Motor neuron (in vitro differentiated cells): Measurements from ENCODE around the gene CNNM3. TPM values are rescaled to one million over a fixed set of nuclear protein-coding genes. Genes with fewer than 3 reads are reported as not detected.
"Not testable (repeated sequence)": the region's sequence is repeated elsewhere in the genome, so short reads cannot be mapped to it uniquely, and the experiment has no call there.

Experiments used
- ATAC-seq, 8 experiments: fragments of 200-7000 bp; cut with Tn5 transposase; replicated peaks in 6 of 8; 2 replicates each; pipeline ENCODE4 v1.8.0; 2021; ENCODE audit warnings: mild to moderate bottlenecking in 8 of 8, moderate library complexity in 8 of 8
- H3K27ac ChIP-seq, 2 donors: fragments of 250-450 bp; sonication (Bioruptor Pico); 2 replicates each; pipeline ENCODE4 v1.9.0; 2021; ENCODE audit warnings: antibody characterized with exemption in 2 of 2, mild to moderate bottlenecking in 2 of 2, moderate library complexity in 1 of 2
- H3K4me1 ChIP-seq, 2 donors: fragments of 250-450 bp; sonication (Bioruptor Pico); replicated peaks in 1 of 2; 2 replicates each; pipeline ENCODE4 v1.6.1; 2021; ENCODE audit warnings: antibody characterized with exemption in 2 of 2, mild to moderate bottlenecking in 2 of 2, moderate library complexity in 1 of 2
- H3K4me3 ChIP-seq, 5 donors: fragments of 250-450 bp; sonication (Bioruptor Pico); 2 replicates each; pipeline ENCODE4 v1.9.0; 2021; ENCODE audit warnings: antibody characterized with exemption in 5 of 5, mild to moderate bottlenecking in 5 of 5, moderate library complexity in 4 of 5
- WGBS, 10 experiments: fragments of 450-650 bp; shearing (Covaris generic); methylation state at CpG; one replicate each; pipeline ENCODE4 v1.0.0; 2022; 5-methylcytosine and 5-hydroxymethylcytosine counted together
- in situ Hi-C, 9 experiments: fragments of 400-800 bp; cut with MboI; loops; one replicate each; pipeline ENCODE4 v1.15.0; 2021; ENCODE audit warnings: low sequenced_read_pairs in 9 of 9, low pct_unique_long_range_greater_than_20kb in 2 of 9; ENCODE audit not compliant: unreplicated experiment in 9 of 9
- total RNA-seq, 8 experiments: library from RNA; unstranded; fragments of 300-600 nt; gene quantifications; 2 replicates each; pipeline versions ENCODE4 v1.2.3 to v1.2.4, GENCODE V29; 2022

The CNNM3 gene
- total RNA-seq, 8 experiments from 2014 or later, result 6.0 to 19.6 (median 9.3) TPM

- in situ Hi-C loops, result loop anchor here in 7 of 9 experiments (10.0 to 25.0 kb wide), 3 partner anchors 96 to 106 kb away; no protein-coding TSS in a partner anchor
- Histone ChIP-seq H3K4me3 (peak overlapping the region in 2 of 5 donors; percentile 59 to 92), H3K27ac (peak overlapping the region in 1 of 2 donors; percentile 76), H3K4me1 (peaks cover 8 to 15% of the 10 kb centered on the region in 2 donors)
- no peak for ATAC-seq
- 45 to 100% (median 67%) methylated on average over 1 to 8 of the region's 11 CpGs; no CpG with 5 or more reads in 6 of the 10 experiments for WGBS, 10 experiments
Measured at GRCh38 chr2:96859099-96859649, 43.1 kb downstream of the CNNM3 start.

DNA sequence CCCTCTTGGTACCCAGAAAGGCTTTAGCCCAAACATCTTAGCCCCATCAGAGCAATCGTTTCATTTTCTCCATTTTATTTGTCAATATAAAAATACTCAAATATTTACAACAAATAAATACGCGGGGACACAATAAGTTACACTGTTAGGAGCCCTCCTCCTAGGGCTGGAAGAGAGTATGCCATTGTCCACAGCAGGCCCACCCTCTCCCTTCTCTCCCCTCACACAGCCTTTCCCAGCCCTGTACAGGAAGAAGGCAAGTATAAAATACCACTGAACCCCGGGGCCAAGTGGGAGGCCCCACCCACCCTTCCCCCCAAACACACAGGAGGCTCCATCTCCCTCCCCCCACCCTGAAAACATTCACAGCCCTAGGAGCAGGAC is 43.6 kb downstream of the CNNM3 start:
- no peak for ATAC-seq
- H3K4me3 ChIP-seq, result no peak overlapping the region
- no peak overlapping the region for H3K27ac ChIP-seq
- peaks cover 8 to 15% of the 10 kb centered on the region in 2 donors for H3K4me1 ChIP-seq
- 0 to 100% (median 79%) methylated on average over 1 to 3 of the region's 4 CpGs; no CpG with 5 or more reads in 6 of the 10 experiments for WGBS, 10 experiments
- in situ Hi-C loops, result loop anchor here in 8 of 9 experiments (10.0 to 25.0 kb wide), 3 partner anchors 95 to 105 kb away; no protein-coding TSS in a partner anchor

DNA sequence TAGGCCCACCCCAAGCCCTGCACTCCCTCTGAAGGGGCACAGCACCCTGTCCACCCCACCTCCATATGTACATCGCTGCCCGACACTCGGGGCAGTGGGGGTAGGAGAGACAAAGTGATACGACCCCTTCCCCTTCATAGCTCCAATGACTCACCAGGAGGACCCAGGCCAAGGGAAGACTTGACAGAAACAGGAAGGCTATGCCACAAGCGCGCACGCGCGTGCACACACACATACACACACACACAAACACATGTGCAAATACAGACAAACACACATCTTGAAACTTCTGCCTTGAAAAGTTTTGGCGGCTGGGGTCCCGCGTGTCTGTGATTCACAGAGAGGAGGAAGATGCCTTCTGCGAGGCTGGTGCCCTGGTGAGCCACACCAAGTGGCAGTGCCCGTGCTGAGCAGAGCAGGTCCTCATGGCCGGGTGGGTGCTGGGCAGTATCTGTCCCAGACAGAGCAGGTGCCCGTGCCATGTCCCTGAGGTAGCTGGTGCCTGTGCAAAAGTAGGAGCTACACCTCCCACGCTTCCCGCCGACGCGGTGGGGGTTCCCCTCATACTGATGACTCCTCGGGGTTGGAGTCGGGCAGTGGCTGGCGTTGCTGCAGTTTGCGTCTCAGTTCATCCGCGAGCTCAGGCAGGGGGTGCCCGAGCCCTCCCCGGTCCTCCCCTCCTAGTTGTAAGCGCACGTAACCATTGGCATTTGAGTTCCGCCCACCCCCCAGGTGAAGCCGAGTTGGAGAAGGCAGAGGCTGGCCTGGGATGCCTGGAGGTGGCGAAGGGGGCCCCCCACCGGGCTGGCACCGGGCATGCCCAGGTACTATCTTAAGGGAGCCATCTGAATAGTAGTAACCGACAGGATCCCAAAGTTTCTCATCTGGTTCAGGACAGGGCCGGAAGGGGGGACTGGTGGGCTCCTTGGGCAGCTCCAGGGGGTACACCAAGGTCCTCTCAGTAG is 44.3 kb downstream of the CNNM3 start:
- whole genome bisulfite sequencing, 10 experiments, result 47 to 100% (median 79%) methylated on average over 2 to 17 of the region's 38 CpGs; no CpG with 5 or more reads in 5 of the 10 experiments
- Histone ChIP-seq H3K4me1 (peaks cover 8 to 15% of the 10 kb centered on the region in 2 donors), H3K27ac (no peak overlapping the region), H3K4me3 (no peak overlapping the region)
- no peak for ATAC-seq
- in situ Hi-C loops, result loop anchor here in 5 of 9 experiments (10.0 to 25.0 kb wide), 2 partner anchors 94 to 102 kb away; no protein-coding TSS in a partner anchor

DNA sequence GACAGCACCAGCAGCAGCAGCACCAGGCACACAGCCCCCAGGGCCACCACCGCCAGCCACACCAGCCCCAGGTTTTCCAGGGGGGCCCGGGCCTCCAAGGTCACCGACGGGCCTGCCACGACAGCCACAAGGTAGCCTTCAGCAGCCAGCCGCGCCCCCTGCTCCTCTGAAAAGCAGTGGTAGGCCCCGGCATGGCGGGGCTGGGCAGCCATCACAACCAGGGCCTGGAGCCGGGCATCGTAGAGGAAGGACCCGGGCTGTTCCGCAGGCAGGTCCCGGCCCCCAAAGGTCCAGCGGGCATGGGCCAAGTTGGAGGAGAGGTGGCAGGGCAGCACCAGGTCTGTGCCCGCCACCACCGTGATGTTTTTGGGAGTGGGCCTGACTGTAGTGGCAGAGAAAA is 45.0 kb downstream of the CNNM3 start:
- WGBS, 10 experiments, result 90 to 100% (median 95%) methylated on average over 1 to 4 of the region's 17 CpGs; no CpG with 5 or more reads in 7 of the 10 experiments
- H3K4me3 ChIP-seq, result no peak overlapping the region
- in situ Hi-C loops, result loop anchor here in 5 of 9 experiments (10.0 to 25.0 kb wide), 2 partner anchors 94 to 101 kb away; no protein-coding TSS in a partner anchor
- H3K4me1 ChIP-seq, result peaks cover 8 to 15% of the 10 kb centered on the region in 2 donors
- ATAC-seq, result no peak
- H3K27ac ChIP-seq, result no peak overlapping the region

GRCh38 chr2:96863056-96863455 is 47.0 kb downstream of the CNNM3 start:
- in situ Hi-C loops, result loop anchor here in 5 of 9 experiments (10.0 to 25.0 kb wide), 2 partner anchors 92 to 99 kb away; no protein-coding TSS in a partner anchor
- WGBS, 10 experiments, result 49 to 100% (median 93%) methylated on average over 1 to 4 of the region's 4 CpGs; no CpG with 5 or more reads in 4 of the 10 experiments
- not testable (repeated sequence) for H3K4me3 ChIP-seq, H3K27ac ChIP-seq, ATAC-seq
- H3K4me1 ChIP-seq, result peaks cover 11 to 18% of the 10 kb centered on the region in 2 donors

DNA sequence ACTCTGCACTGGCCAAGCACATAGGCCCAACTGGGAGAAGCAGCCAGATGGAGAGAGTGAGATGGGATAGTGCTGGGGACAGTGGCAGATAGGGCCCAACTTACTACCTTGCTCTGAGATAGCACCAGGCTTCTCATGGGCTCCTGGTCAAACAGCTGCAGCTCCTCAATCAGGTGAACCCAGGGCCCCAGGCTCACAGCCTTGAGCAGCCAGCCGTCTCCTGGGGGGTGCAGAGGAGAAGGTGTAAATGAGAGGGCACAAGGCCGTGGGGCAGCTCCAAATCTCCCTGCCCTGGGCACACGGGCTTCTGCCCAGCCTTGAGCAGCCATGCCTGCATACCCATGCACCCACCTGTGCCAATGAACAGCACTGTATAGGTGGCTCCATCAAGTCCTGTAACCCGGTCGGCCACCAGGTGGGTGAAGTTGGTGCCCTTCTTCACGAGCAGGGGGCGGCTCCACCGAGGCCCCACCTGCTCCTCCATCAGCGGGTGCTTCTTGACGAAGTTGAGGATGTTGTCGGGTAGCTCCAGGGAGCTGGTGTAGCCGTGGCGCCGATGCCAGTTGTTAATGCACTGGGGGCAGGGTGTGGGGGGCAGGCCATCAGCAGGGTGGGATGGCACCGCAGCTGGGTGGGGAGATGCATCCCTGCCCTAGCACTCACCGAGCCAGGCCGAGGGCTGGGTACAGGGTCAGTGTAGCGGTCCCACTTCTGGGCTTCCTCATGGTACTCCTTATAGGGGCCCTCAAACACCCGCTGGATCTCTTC is 47.7 kb downstream of the CNNM3 start:
- no peak overlapping the region for H3K4me3 ChIP-seq
- WGBS, 10 experiments, result 83 to 100% (median 95%) methylated on average over 1 to 4 of the region's 19 CpGs; no CpG with 5 or more reads in 6 of the 10 experiments
- ATAC-seq, result no peak
- no peak overlapping the region for H3K27ac ChIP-seq
- peaks cover 11 to 15% of the 10 kb centered on the region in 2 donors for H3K4me1 ChIP-seq
- in situ Hi-C loops, result loop anchor here in 5 of 9 experiments (10.0 to 25.0 kb wide), 2 partner anchors 91 to 99 kb away; no protein-coding TSS in a partner anchor

DNA sequence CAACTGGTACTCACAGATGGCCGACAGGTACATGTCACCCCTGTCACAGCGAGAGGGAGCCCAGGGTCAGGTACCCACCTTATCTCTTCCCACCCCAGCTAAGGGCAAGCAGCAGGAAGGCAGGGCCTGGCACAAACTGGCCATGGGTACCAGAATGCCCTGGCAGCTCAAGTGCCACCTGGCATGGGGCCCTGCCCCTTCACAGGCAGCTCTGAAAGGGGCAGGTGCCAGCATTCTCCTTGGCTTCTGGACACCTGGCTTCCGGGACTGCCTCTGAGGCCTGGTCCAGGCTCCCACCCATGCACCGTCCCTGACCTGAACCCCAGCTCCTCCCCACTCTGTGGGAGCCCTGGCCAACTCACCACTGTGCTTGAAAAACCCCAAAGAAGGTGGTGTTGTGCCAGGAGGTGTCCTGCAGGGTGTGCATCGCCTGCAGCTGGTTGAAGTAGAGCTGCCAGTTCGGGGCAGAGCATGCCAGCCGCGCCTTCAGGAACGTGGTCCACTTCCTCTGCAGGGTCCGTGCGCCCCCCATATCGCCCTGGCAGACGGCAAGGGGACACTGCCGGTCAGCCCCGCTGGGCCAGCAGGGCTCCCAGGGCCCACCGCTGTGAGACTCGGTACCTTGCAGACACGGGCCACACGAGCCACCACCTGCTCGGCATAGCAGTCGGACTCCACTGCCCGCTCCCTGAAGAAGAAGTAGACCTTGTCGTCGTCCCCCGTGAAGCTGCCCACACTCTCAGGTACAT is 48.4 kb downstream of the CNNM3 start:
- in situ Hi-C loops, result loop anchor here in 5 of 9 experiments (10.0 to 25.0 kb wide), 2 partner anchors 90 to 98 kb away; no protein-coding TSS in a partner anchor

DNA sequence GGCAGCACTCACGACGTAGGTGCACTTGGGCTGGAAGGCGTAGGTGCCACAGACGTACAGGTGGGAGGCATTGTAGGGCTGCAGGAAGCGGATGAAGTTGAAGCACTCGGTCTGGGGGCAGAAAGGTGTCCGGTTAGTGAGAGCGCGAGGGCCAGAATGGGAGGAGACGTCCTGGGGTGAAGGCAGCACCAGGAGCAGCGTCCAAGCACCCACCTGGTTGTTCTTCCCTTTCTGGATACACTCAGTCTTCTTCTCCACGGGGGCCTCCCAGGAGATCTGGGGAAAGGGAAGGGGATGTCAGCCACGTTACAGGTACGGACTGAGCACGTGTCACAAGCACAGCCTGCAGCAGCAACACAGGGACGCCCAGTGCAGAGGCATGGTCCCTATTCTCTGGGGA is 49.6 kb downstream of the CNNM3 start:
- H3K4me1 ChIP-seq, result peaks cover 7% of the 10 kb centered on the region in 2 donors
- H3K27ac ChIP-seq, result no peak overlapping the region
- 83 to 95% (median 90%) methylated on average over 1 to 8 of the region's 16 CpGs; no CpG with 5 or more reads in 5 of the 10 experiments for WGBS, 10 experiments
- in situ Hi-C loops, result loop anchor here in 5 of 9 experiments (10.0 to 25.0 kb wide), 2 partner anchors 89 to 97 kb away; no protein-coding TSS in a partner anchor
- no peak for ATAC-seq
- H3K4me3 ChIP-seq, result no peak overlapping the region

More for the DNA sequence above, 48.4 kb downstream of the CNNM3 start:
- no peak overlapping the region for H3K27ac ChIP-seq
- peaks cover 7% of the 10 kb centered on the region in 2 donors for H3K4me1 ChIP-seq
- no peak overlapping the region for H3K4me3 ChIP-seq
- ATAC-seq, result no peak
- WGBS, 10 experiments, result 95 to 100% (median 100%) methylated on average over 2 to 8 of the region's 25 CpGs; no CpG with 5 or more reads in 7 of the 10 experiments

GRCh38 chr2:96866149-96866548 is 50.1 kb downstream of the CNNM3 start:
- in situ Hi-C loops, result loop anchor here in 5 of 9 experiments (10.0 to 25.0 kb wide), 2 partner anchors 89 to 96 kb away; no protein-coding TSS in a partner anchor
- Histone ChIP-seq H3K27ac (no peak overlapping the region), H3K4me1 (peaks cover 8 to 12% of the 10 kb centered on the region in 2 donors), H3K4me3 (no peak overlapping the region)
- ATAC-seq, result no peak
- 72 to 100% (median 94%) methylated on average over 1 to 7 of the region's 14 CpGs; no CpG with 5 or more reads in 7 of the 10 experiments for WGBS, 10 experiments

GRCh38 chr2:96866586-96866985 is 50.5 kb downstream of the CNNM3 start:
- Histone ChIP-seq H3K4me1 (peaks cover 11 to 14% of the 10 kb centered on the region in 2 donors), H3K27ac (no peak overlapping the region), H3K4me3 (no peak overlapping the region)
- no peak for ATAC-seq
- WGBS, 10 experiments, result 60 to 80% methylated on average over 1 of the region's 8 CpGs; no CpG with 5 or more reads in 8 of the 10 experiments
- in situ Hi-C loops, result loop anchor here in 5 of 9 experiments (10.0 to 25.0 kb wide), 2 partner anchors 88 to 96 kb away; no protein-coding TSS in a partner anchor
